ENCODE results near the gene AFDN. TPM values are rescaled to one million over a fixed set of nuclear protein-coding genes. Genes with fewer than 3 reads are reported as not detected.

AFDN gene
- total and polyA plus RNA-seq, 2 experiments from 2014 or later: 130 to 198 TPM

- DNase-seq (ENCODE audit: low spot score): no peak
- Histone ChIP-seq H3K27me3 (no peaks in the 10 kb centered on the region), H3K79me2 (no peaks in the 10 kb centered on the region), H3K9me2 (replicated peaks; ENCODE audit: insufficient read depth) (no peaks in the 10 kb centered on the region), H3K27ac (peak overlapping the region; percentile 82), H3K9me3 (ENCODE audit: low read depth) (no peaks in the 10 kb centered on the region), H3K4me2 (no peak overlapping the region), H3K4me3 (no peak overlapping the region), H2AFZ (no peak overlapping the region), H3K4me1 (ENCODE audit: insufficient read depth) (no peaks in the 10 kb centered on the region), H4K20me1 (ENCODE audit: insufficient read depth, poor library complexity, severe bottlenecking) (no peaks in the 10 kb centered on the region), H3K36me3 (replicated peaks; ENCODE audit: insufficient read depth, low read depth) (no peaks in the 10 kb centered on the region)
- TF ChIP-seq EZH2phosphoT487 (IDR thresholded peaks at IDR 0.05; ENCODE audit: low read depth, severe bottlenecking, unreplicated experiment): no peak
- 69% methylated on average over 1 of the region's 1 CpG for WGBS (ENCODE audit: low lambda C conversion rate, missing lambda C conversion rate)
Measured at GRCh38 chr6:167817729-167818128, 9.0 kb upstream of the AFDN start.

DNA sequence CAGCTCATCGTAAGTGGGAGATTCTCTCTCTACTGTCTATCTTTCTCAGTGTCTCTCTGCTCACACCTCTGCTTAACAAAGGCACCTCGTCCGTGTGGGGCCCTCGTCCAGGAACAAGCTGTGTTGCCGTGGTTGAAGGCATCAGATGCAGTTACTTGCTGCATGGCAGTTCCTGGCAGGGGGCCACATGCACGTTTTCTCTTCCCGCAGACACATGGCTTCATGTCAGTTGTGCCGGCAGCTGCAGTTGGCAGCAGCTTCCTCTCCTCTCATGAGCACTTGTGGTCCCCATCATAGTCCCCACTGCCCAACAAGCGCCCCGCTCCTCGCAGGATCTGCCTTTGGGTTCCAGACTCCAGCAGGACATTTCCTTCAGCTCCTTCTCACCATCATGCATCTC is 7.1 kb upstream of the AFDN start:
- Histone ChIP-seq H3K9me2 (replicated peaks; ENCODE audit: insufficient read depth) (no peaks in the 10 kb centered on the region), H3K4me1 (ENCODE audit: insufficient read depth) (no peaks in the 10 kb centered on the region), H3K27ac (no peak overlapping the region), H2AFZ (no peak overlapping the region), H3K4me2 (no peak overlapping the region), H3K27me3 (no peaks in the 10 kb centered on the region), H4K20me1 (ENCODE audit: insufficient read depth, poor library complexity, severe bottlenecking) (no peaks in the 10 kb centered on the region), H3K79me2 (no peaks in the 10 kb centered on the region), H3K36me3 (replicated peaks; ENCODE audit: insufficient read depth, low read depth) (no peaks in the 10 kb centered on the region), H3K4me3 (no peak overlapping the region), H3K9me3 (ENCODE audit: low read depth) (no peaks in the 10 kb centered on the region)
- no peak for DNase-seq (ENCODE audit: low spot score)
- TF ChIP-seq EZH2 (IDR thresholded peaks at IDR 0.05; ENCODE audit: borderline replicate concordance) (no peak), EZH2phosphoT487 (IDR thresholded peaks at IDR 0.05; ENCODE audit: low read depth, severe bottlenecking, unreplicated experiment) (no peak)
- TF ChIP-seq, protein P1, sequence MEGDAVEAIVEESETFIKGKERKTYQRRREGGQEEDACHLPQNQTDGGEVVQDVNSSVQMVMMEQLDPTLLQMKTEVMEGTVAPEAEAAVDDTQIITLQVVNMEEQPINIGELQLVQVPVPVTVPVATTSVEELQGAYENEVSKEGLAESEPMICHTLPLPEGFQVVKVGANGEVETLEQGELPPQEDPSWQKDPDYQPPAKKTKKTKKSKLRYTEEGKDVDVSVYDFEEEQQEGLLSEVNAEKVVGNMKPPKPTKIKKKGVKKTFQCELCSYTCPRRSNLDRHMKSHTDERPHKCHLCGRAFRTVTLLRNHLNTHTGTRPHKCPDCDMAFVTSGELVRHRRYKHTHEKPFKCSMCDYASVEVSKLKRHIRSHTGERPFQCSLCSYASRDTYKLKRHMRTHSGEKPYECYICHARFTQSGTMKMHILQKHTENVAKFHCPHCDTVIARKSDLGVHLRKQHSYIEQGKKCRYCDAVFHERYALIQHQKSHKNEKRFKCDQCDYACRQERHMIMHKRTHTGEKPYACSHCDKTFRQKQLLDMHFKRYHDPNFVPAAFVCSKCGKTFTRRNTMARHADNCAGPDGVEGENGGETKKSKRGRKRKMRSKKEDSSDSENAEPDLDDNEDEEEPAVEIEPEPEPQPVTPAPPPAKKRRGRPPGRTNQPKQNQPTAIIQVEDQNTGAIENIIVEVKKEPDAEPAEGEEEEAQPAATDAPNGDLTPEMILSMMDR (IDR thresholded peaks at IDR 0.05; ENCODE audit: poor library complexity): no peak
- WGBS (ENCODE audit: low lambda C conversion rate, missing lambda C conversion rate): 76% methylated on average over 11 of the region's 11 CpGs

DNA sequence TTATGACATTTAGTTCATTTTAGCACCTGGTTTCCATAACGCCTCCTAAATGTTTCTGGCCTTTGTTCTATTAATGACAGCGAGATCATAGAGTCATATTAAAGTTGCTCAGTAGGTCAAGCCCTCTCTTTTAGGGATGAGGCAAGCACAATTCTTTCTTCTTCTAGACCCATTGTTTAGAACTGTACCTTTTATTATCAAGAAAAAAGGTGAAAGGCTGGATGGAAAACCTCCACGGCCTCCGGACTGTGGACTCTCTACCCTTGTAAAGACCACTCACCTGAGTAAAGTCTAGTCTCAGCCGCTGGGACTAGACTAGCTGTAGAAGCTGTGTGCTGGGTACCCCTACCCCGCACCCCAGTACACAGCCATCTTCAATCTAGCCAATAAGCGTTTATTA is 6.0 kb upstream of the AFDN start:
- Histone ChIP-seq H3K4me2 (no peak overlapping the region), H3K36me3 (replicated peaks; ENCODE audit: insufficient read depth, low read depth) (no peaks in the 10 kb centered on the region), H3K4me3 (no peak overlapping the region), H3K27ac (no peak overlapping the region), H3K9me3 (ENCODE audit: low read depth) (no peaks in the 10 kb centered on the region), H2AFZ (no peak overlapping the region), H3K9me2 (replicated peaks; ENCODE audit: insufficient read depth) (no peaks in the 10 kb centered on the region), H3K79me2 (no peaks in the 10 kb centered on the region), H4K20me1 (ENCODE audit: insufficient read depth, poor library complexity, severe bottlenecking) (no peaks in the 10 kb centered on the region), H3K4me1 (ENCODE audit: insufficient read depth) (peaks cover 5% of the 10 kb centered on the region), H3K27me3 (no peaks in the 10 kb centered on the region)
- DNase-seq (ENCODE audit: low spot score): no peak
- 93% methylated on average over 7 of the region's 7 CpGs for WGBS (ENCODE audit: low lambda C conversion rate, missing lambda C conversion rate)
- TF ChIP-seq, protein P1 (IDR thresholded peaks at IDR 0.05; ENCODE audit: poor library complexity): no peak
- no peak for TF ChIP-seq EZH2 (IDR thresholded peaks at IDR 0.05; ENCODE audit: borderline replicate concordance)

DNA sequence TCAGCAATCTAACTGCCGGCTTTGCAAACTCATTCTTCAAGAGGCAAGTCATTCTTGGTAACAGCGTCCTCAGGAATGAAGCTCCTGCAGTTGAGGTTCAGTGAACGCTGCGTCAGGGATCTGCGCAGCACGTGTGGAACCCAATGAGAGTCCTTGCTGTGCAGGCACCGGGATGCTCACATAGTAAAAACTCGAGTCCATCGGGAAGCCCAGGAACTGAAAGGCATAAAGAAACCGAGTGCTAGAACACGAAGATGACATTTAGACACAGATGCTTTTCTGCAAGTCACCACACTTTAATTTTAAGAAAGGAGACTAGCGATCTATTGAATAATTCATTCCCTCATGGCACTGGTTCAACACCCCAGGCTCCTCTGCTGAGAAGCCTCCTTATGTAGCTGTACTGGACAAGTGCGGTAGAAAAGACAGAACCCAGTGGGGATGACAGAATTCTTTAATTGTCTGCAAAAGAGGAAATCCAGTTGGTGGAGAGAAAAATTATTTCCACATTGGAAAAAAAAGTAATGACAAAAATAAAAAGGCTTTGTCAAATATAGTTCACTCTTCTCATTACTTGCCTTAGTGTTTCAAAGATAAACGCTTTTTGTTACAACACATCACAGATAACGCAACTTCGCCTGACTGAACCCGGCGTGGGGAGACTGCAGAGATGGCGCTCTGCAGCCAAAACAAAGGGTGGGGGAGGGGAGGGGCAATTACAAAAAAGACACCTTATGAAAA is 1.9 kb upstream of the AFDN start:
- no peaks in the 10 kb centered on the region for H3K9me3 ChIP-seq (ENCODE audit: low read depth)
- H3K27ac ChIP-seq: peak overlapping the region; percentile 93
- peak overlapping the region; percentile 92 for H3K4me3 ChIP-seq
- peaks cover 22% of the 10 kb centered on the region for H3K79me2 ChIP-seq
- peak overlapping the region; percentile 95 for H3K4me2 ChIP-seq
- H2AFZ ChIP-seq: peak overlapping the region; percentile 92
- peaks cover 18% of the 10 kb centered on the region for H4K20me1 ChIP-seq (ENCODE audit: insufficient read depth, poor library complexity, severe bottlenecking)
- H3K9me2 ChIP-seq (replicated peaks; ENCODE audit: insufficient read depth): no peaks in the 10 kb centered on the region
- DNase-seq (ENCODE audit: low spot score): no peak
- TF ChIP-seq, protein P1 (IDR thresholded peaks at IDR 0.05; ENCODE audit: poor library complexity): no peak
- TF ChIP-seq EZH2 (IDR thresholded peaks at IDR 0.05; ENCODE audit: borderline replicate concordance) (no peak), EZH2phosphoT487 (IDR thresholded peaks at IDR 0.05; ENCODE audit: low read depth, severe bottlenecking, unreplicated experiment) (no peak)
- WGBS (ENCODE audit: low lambda C conversion rate, missing lambda C conversion rate): 66% methylated on average over 19 of the region's 19 CpGs
- no peaks in the 10 kb centered on the region for H3K27me3 ChIP-seq
- H3K36me3 ChIP-seq (replicated peaks; ENCODE audit: insufficient read depth, low read depth): no peaks in the 10 kb centered on the region
- peaks cover 11% of the 10 kb centered on the region for H3K4me1 ChIP-seq (ENCODE audit: insufficient read depth)
